Upper lobe of left lung (tissue), 4 donors: ENCODE results near the gene C1orf146.

Source experiments
- EP300 ChIP-seq, 4 donors: sonication (generic); formaldehyde crosslinking; IDR thresholded peaks; one replicate each; pipeline ENCODE4 v1.5.1; 2017; ENCODE audit warnings: antibody characterized with exemption in 4 of 4, control low read depth in 2 of 4
- POLR2A ChIP-seq, 4 donors: fragments of 450-650 bp; IDR thresholded peaks; one replicate each; pipeline ENCODE4 v1.5.1; 2016 to 2017; ENCODE audit warnings: antibody characterized with exemption in 4 of 4, mild to moderate bottlenecking in 2 of 4
- POLR2AphosphoS5 ChIP-seq, 2 donors: sonication (generic); formaldehyde crosslinking; IDR thresholded peaks; one replicate each; pipeline ENCODE4 v1.5.1; 2017; ENCODE audit warnings: antibody characterized with exemption in 2 of 2
- TF ChIP-seq, protein P1 (sequence below), 6 experiments: fragments of 450-650 bp in 4 of 6; fragments of 200-600 bp in 2 of 6; sonication (generic) in 2 of 6; IDR thresholded peaks; one replicate each; pipeline ENCODE4 v1.5.1; 2016 to 2019; ENCODE audit warnings: antibody characterized with exemption in 6 of 6

DNA sequence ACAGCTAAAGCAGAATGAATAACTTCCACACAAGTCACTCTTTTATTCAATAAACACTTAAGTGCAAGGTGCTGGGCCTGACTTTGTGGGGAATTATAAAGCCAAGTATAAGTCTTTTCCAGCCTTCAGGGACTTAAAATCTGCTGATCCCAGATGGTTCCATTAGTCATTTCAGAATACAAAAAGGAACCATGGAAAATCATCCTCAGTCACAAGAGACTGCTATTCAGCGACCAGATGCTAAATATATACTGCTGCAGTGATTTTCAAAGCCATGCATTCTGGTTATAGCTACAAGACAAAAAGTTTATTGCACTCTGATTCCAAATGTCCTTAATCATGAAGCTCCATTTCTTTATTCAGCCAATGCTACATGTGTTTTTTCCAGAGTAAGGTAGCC is 55.3 kb downstream of the C1orf146 start:
- TF ChIP-seq, protein P1, sequence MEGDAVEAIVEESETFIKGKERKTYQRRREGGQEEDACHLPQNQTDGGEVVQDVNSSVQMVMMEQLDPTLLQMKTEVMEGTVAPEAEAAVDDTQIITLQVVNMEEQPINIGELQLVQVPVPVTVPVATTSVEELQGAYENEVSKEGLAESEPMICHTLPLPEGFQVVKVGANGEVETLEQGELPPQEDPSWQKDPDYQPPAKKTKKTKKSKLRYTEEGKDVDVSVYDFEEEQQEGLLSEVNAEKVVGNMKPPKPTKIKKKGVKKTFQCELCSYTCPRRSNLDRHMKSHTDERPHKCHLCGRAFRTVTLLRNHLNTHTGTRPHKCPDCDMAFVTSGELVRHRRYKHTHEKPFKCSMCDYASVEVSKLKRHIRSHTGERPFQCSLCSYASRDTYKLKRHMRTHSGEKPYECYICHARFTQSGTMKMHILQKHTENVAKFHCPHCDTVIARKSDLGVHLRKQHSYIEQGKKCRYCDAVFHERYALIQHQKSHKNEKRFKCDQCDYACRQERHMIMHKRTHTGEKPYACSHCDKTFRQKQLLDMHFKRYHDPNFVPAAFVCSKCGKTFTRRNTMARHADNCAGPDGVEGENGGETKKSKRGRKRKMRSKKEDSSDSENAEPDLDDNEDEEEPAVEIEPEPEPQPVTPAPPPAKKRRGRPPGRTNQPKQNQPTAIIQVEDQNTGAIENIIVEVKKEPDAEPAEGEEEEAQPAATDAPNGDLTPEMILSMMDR (IDR thresholded peaks at IDR 0.05), result no peak
- TF ChIP-seq POLR2A (IDR thresholded peaks at IDR 0.05) (no peak), EP300 (IDR thresholded peaks at IDR 0.05) (no peak), POLR2AphosphoS5 (IDR thresholded peaks at IDR 0.05) (no peak)
